ENCODE measurements around the gene IFNGR2. TPM values are rescaled to one million over a fixed set of nuclear protein-coding genes. Genes with fewer than 3 reads are reported as not detected.

IFNGR2 gene
- total and polyA plus RNA-seq, 2 donors (not counting 3 experiments of a cell fraction or from before 2014, with no cell fraction given), result 44.2 to 46.1 TPM

- no TSS peak for BruUV-seq (replicated peaks)
Measured at GRCh38 chr21:33479679-33480480, 76.7 kb downstream of the IFNGR2 start, which contains the start of gene TMEM50B. TSS of gene TMEM50B (minus strand) at chr21:33479974. CDS start at chr21:33468885, 11,089 bp downstream.

More at GRCh38 chr21:33479679-33480480, 76.7 kb downstream of the IFNGR2 start, which contains the start of gene TMEM50B:
- peak; percentile 98 for DNase-seq (ENCODE audit: low read depth, low spot score)
- no peaks in the 10 kb centered on the region for H4K20me1 ChIP-seq (replicated peaks; ENCODE audit: control insufficient read depth, extremely low read depth, insufficient read depth, low read length)
- CTCF ChIA-PET, result interaction anchor here (0.6 to 2.3 kb wide), 19 partner anchors 10 to 283 kb away, joined by 3 to 24 read pairs (median 4); partner anchors contain the start of genes DNAJC28 and IFNAR1
- peak; percentile 94 for TF ChIP-seq POLR2AphosphoS5 (IDR thresholded peaks at IDR 0.05; ENCODE audit: insufficient read depth, low read depth, low read length)
- no peak for TF ChIP-seq JUN (IDR thresholded peaks at IDR 0.05; ENCODE audit: borderline replicate concordance, insufficient read depth, insufficient read length, low read depth)
- TF ChIP-seq CTCF (IDR thresholded peaks at IDR 0.05; ENCODE audit: extremely low read depth in 1 of 2, insufficient read depth in 1 of 2, low read depth in 1 of 2, low read length in 2 of 2), result peak; percentile 27 to 59
- TF ChIP-seq MAX (IDR thresholded peaks at IDR 0.05; ENCODE audit: insufficient read depth, insufficient read length), result no peak
- TF ChIP-seq POLR2A (IDR thresholded peaks at IDR 0.05; ENCODE audit: low read depth, low read length), result peak; percentile 94
- POLR2A ChIA-PET, result interaction anchor here (0.6 to 1.9 kb wide), 8 partner anchors 10 to 275 kb away, joined by 3 to 22 read pairs (median 3); partner anchors contain the start of genes DNAJC28, DONSON, GART and IL10RB
- peak within 1 kb of the TSS; percentile 90 for H3K4me2 ChIP-seq (ENCODE audit: insufficient read depth, low read length)
- intact Hi-C loops (cut with micrococcal nuclease) (loop anchor here (1.0 to 2.0 kb wide), 2 partner anchors 11 to 63 kb away; partner anchors contain the start of genes DNAJC28, GART and SON), dilution Hi-C loops (cut with MboI; ENCODE audit: extremely low pct_ligation_motif_present, low sequenced_read_pairs) (no loop called here)
- peaks cover 4% of the 10 kb centered on the region for H3K4me1 ChIP-seq (ENCODE audit: control insufficient read depth, extremely low read depth, insufficient read depth, low read length)
- H3K27me3 ChIP-seq (ENCODE audit: control insufficient read depth in 2 of 2, insufficient read depth in 2 of 2, low read length in 2 of 2), result peaks cover 3% of the 10 kb centered on the region in 2 experiments
- peak within 1 kb of the TSS; percentile 83 to 95 (median 91) for H3K4me3 ChIP-seq (replicated peaks in 1 of 3; ENCODE audit: insufficient read depth in 1 of 3, low read depth in 1 of 3, low read length in 3 of 3)
- H2AFZ ChIP-seq (ENCODE audit: low read depth, low read length), result peak within 1 kb of the TSS; percentile 95
- peaks cover 6% of the 10 kb centered on the region for H3K79me2 ChIP-seq (ENCODE audit: control insufficient read depth, insufficient read depth, low read length)
- H3K9ac ChIP-seq (replicated peaks; ENCODE audit: extremely low read depth, insufficient read depth, low read length), result peak within 1 kb of the TSS; percentile 95
- no peaks in the 10 kb centered on the region for H3K36me3 ChIP-seq (ENCODE audit: control insufficient read depth in 2 of 2, extremely low read depth in 1 of 2, insufficient read depth in 2 of 2, low read length in 2 of 2)
- H3K9me1 ChIP-seq (replicated peaks; ENCODE audit: control insufficient read depth, extremely low read depth, insufficient read depth, low read length), result no peaks in the 10 kb centered on the region
- H3K9me3 ChIP-seq (replicated peaks; ENCODE audit: control insufficient read depth, insufficient read depth, low read length), result no peaks in the 10 kb centered on the region
- peak; percentile 96 for FAIRE-seq
- peak within 1 kb of the TSS; percentile 72 for H3K27ac ChIP-seq (ENCODE audit: insufficient read depth, low read depth, low read length)

Data from endothelial cell of umbilical vein (primary cell).